ENCODE measurements around the gene WDFY2.

DNA sequence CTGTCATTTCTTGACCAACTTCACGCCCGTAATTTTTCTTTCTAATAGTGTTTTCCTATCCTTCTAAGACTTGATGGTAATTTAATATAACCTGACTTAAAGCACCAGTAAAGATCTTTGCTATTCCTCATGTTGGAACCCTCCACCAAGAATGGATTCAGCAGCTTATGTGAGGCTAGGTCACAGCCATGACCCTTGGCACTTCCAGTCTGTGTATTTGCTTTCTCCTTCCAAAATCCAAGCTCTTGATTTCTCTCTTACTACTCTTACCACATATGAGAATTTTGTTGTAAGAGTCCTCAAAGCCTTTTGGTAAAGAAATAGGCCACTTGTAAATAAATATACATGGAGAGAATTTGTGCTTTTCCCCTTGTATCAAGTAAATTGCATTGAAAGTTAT is 158.3 kb downstream of the WDFY2 start:
- TF ChIP-seq, protein P1, sequence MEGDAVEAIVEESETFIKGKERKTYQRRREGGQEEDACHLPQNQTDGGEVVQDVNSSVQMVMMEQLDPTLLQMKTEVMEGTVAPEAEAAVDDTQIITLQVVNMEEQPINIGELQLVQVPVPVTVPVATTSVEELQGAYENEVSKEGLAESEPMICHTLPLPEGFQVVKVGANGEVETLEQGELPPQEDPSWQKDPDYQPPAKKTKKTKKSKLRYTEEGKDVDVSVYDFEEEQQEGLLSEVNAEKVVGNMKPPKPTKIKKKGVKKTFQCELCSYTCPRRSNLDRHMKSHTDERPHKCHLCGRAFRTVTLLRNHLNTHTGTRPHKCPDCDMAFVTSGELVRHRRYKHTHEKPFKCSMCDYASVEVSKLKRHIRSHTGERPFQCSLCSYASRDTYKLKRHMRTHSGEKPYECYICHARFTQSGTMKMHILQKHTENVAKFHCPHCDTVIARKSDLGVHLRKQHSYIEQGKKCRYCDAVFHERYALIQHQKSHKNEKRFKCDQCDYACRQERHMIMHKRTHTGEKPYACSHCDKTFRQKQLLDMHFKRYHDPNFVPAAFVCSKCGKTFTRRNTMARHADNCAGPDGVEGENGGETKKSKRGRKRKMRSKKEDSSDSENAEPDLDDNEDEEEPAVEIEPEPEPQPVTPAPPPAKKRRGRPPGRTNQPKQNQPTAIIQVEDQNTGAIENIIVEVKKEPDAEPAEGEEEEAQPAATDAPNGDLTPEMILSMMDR (conservative IDR thresholded peaks at IDR 0.05; ENCODE audit: low read depth in 2 of 2), result no peak
- TF ChIP-seq, protein P2, sequence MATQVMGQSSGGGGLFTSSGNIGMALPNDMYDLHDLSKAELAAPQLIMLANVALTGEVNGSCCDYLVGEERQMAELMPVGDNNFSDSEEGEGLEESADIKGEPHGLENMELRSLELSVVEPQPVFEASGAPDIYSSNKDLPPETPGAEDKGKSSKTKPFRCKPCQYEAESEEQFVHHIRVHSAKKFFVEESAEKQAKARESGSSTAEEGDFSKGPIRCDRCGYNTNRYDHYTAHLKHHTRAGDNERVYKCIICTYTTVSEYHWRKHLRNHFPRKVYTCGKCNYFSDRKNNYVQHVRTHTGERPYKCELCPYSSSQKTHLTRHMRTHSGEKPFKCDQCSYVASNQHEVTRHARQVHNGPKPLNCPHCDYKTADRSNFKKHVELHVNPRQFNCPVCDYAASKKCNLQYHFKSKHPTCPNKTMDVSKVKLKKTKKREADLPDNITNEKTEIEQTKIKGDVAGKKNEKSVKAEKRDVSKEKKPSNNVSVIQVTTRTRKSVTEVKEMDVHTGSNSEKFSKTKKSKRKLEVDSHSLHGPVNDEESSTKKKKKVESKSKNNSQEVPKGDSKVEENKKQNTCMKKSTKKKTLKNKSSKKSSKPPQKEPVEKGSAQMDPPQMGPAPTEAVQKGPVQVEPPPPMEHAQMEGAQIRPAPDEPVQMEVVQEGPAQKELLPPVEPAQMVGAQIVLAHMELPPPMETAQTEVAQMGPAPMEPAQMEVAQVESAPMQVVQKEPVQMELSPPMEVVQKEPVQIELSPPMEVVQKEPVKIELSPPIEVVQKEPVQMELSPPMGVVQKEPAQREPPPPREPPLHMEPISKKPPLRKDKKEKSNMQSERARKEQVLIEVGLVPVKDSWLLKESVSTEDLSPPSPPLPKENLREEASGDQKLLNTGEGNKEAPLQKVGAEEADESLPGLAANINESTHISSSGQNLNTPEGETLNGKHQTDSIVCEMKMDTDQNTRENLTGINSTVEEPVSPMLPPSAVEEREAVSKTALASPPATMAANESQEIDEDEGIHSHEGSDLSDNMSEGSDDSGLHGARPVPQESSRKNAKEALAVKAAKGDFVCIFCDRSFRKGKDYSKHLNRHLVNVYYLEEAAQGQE (IDR thresholded peaks at IDR 0.05; ENCODE audit: unreplicated experiment), result no peak
- no peak for TF ChIP-seq POLR2AphosphoS5 (IDR thresholded peaks at IDR 0.05; ENCODE audit: low read depth)
